HG03460 (cell line): ENCODE results near the gene IPPK.

ENCODE experiments used
- ATAC-seq: cut with Tn5 transposase; IDR thresholded peaks from one replicate; pipeline ENCODE4 v1.9.1; 2021; ENCODE audit not compliant: unreplicated experiment

IPPK gene, protein sequence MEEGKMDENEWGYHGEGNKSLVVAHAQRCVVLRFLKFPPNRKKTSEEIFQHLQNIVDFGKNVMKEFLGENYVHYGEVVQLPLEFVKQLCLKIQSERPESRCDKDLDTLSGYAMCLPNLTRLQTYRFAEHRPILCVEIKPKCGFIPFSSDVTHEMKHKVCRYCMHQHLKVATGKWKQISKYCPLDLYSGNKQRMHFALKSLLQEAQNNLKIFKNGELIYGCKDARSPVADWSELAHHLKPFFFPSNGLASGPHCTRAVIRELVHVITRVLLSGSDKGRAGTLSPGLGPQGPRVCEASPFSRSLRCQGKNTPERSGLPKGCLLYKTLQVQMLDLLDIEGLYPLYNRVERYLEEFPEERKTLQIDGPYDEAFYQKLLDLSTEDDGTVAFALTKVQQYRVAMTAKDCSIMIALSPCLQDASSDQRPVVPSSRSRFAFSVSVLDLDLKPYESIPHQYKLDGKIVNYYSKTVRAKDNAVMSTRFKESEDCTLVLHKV

DNA sequence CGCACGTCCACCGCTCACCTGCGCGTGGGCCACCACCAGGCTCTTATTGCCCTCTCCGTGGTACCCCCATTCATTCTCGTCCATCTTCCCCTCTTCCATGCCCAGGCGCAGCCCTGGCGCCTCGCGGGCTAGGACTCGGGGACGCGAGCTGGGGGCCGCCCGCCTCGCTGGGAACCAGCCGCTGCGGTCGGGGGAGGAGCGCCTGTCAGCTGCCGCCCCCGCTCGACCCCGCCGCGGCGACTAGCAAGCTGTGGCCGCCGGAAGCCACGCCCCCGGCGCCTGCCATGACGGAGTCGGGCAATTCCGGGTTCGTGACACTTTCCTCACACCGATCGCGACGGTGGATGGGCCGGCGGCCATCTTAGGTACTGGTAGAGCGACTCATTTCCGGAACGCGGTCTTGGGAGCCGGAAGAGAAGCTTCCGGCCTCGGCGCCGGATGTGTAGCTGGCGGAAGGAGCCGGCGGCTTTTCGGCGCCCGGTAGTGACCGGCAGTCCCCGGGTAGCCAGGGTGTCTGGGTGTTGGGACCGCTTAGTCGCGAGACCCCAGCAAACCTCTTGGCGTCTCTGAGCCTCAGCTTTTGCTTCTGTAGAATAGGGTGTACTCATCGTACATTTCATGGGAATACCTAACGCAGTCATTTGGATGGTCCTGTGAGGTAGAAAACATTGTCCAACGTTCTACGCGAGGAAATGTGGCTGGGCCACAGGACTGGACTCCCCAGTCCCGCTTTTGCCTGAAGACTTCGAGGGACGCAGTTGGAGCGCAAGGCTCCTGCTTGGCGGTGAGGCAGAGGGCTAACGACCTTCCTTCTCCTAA is at the start of gene IPPK:
IPPK (minus strand) TSS at position 242 of the 819 bp plus-strand sequence; CDS start at position 99, 143 bp downstream.
- ATAC-seq = peak; percentile 94

DNA sequence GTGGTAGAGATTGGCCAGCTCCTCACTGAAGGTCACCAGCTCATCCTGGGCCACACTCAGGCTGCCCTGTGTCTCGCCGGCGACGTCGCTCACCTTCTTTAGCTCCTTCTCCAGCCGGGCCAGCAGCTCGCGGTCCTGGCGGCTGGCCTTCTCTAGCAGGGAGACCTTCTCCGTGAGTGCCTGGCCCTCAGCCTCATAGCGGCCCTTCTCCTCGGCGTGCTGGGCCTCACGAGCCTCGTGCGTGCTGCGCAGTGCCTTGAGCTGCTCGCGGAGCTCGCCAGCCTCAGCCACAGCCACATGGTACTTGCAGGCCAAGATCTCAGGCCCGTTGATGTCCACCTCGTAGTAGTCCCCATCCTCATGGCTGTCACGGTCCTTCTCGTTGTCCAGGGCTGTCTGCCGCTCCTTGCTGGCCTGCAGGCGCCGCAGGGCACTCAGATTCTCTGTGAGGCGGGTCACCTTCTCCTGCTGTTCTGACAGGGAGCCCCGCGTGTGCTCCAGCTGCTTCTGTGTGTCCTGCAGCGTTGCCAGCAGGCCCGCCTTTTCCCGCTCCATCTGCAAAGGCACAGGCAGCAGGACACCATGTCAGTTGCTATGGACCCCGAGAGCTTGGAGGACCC is 49.2 kb upstream of the IPPK start:
- no peak for ATAC-seq

DNA sequence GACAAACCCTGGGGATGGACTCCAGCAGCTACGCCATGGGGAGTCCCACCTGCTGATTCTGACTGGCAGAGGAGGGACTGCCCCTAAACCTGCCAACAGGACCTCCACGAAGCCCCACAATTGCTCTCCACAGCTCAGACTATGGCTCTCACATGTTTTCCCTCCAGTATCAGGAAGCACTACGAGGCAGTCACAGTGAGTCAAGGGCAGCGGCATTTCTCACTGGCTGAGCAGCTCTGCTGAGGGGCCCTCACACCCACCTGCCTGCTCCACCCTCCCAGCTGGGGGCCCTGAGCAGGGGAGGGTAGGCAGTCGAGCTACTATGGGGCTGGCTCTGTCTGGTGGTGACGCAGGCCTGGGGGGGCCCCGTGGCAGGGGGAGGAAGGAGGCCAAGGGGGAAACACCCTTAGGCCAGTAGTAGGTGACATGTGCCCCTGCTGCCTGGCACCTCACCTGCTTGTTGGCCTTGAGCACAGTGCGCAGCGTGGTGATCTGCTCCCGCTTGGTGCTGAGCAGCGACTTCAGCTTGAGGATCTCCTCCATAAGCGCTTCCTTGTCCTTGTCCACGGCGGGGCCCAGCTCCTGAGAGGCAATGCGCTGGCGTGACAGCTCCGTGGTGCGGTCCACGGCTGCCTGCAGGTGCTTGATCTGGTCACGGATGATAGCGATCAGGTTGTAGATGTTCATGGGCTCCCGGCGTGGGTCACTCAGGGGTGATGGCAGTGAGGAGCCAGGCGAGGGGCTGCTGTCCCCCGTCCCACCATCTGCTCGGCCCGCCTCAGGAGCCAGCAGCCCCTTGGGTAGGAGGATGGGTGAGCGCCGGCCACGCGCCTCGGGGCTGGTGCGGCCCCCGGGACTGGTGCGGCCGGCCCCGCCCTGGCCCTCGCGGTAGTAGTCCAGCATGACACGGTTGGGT is 48.4 kb upstream of the IPPK start:
- no peak for ATAC-seq

DNA sequence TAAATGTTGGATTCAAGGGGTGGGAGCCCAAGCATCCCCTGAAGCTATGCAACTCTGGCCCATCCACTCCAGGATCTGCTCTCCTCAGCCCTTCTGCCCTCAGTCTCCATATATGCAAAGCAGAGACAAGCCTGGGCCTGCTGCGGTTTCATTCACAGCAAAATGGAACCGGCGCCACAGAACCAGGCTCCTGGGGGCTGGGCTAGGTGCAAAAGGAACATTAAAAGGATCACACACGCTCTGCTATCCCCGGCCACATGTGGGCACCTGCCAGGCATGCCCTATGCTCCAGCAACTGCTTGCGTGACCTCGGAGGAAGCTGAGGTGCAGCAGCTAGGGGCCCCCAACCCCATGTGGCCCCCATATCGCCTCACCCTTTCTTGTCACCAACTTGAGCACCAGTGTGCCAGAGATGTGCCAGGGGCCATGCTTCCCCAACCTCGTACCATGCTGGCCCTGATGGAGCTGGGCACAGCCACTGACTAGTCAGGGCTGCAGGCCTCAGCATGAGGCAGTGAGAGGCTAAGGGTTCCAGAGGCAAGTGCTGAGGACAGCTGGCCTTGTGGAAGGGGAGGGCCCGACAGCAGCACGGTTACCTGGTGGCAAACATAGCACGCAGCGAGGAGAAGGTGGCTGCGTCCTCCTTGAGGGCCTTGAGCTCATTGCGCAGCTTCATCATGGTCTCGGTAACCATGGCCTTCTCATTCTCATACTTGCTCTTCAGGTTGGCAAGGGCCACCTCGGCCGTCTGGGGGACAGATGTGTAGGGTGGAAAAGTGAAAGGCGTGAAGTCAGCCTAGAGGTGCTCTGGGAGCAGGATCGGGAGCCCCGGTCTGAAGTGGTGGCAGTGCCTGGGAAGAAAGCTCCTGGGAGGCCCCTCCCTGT is 47.5 kb upstream of the IPPK start:
- ATAC-seq = no peak

DNA sequence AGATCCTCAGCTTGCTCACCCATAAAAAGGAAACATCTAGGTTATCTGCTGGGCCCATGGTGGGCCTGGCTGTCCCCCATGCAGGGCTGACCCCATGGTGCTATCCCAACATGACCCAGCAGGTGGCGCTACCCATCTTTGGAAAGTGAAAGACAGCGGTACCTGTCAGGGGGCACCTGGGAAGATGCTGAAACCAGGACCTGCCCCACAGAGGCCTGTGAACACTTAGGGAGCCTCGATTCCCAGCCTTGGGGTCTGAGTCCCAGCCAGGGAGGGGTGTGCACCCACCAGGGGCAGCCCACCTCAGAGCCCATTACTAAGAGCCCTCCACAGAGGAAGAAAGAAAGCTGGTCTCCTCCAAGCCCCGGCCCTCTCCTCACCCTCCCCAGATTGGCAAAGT is 46.6 kb upstream of the IPPK start:
- ATAC-seq = no peak

DNA sequence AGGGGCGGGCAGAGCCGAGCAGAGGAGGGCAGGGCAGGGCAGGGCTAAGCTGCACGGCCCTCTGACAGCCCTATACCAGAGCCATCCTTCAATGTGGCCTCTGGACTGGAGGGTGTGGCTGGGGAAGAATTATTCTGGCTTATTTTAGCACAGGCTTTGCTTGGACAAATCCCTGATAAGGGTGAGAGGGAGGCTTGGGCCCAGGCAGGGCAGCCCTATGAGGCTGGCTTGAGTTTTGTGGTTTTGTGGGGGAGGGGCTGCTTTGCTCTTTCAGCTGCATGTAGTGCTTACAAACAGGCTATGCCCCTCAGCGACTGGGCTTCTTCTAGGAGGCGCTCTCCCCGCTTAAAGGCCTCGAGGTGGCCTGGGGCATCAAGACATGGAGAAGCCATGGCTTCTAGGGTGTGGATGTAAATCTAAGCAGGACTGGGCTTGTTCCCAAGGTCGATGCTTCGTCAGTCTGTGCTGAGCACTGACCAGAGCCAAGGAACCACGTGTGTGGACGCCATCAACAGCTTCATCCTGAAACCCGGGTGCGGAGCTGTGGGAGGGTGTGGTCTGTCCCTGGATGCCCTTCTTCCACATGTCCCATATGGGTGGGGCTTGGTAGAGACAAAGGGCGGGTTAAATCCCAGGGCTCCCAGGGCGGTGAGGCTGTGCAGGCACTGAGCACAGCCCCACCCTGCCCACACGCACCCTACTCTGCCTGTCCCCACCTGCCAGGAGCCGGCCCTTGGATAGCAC is 45.7 kb upstream of the IPPK start:
- ATAC-seq = no peak

DNA sequence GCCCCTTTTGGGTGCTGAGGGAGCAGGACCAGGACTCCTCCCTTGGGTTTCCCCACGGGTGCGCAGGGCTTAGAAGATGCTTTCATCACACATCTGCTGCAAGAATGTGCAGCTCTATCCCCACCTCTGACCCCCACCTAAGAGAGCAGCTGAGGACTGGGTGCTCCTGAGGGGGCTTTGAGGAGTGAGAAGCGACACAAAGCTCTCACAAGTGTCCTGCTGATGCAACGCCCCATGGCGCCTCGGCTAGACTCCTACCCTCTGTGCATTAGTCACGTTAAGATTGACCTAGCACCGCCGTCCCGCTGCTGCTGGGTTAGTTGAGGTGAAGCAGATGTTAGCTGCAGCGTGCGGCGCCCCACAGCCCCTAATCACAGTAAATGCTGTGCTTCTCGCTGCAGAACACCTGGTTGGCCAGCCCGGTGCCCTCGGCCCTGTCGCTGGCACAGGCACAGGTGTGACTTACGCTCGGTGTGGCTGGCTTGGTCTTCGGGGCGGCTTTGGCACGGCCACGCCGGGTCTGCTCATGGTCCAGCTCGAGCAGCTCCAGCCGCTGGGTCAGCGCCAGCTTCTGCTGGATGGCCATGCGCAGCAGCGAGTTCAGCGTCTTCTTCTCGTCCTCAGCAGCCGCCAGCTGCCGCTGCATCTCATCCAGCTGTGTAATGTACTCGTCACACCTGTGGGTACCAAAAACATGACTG is 45.0 kb upstream of the IPPK start:
- no peak for ATAC-seq

DNA sequence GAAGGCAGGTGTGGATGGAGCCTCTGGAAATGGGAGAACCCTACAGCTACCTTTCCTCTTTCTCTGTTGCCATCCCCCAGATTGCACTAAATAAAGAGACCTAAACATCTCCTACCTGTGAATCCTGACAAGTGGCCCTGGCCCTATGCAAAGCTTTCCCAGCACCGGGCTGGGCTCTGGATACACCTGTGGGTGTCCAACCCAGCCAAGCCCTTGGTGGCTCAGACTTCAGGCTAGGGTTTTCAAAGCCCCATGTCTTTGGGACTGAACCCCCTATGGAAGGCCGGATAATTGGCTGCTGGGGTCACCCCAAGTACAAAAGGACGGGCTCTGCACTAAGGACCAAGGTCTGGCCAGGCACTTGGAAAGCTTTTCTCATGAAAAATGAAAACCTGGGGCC is 44.1 kb upstream of the IPPK start:
- ATAC-seq = no peak

DNA sequence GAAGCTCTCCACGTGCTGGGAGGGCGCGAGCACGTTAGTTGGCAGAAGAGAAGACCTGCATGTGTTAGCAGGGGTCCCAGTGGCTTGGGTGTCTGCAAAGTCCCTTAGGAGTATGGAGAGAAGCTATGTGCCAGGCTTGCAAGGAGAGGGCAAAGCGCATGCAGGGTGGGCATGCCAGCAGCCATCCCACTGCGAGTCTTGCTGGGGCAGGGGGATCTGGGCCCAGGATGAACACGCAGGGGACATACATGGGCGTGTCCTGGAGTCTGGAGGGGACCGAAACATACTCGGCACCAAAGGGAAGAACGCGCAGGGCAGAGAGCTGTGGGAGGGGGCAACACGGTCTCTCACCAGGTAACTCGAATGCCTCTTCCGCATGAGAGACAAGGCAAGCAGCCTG is 43.6 kb upstream of the IPPK start:
- ATAC-seq = no peak

DNA sequence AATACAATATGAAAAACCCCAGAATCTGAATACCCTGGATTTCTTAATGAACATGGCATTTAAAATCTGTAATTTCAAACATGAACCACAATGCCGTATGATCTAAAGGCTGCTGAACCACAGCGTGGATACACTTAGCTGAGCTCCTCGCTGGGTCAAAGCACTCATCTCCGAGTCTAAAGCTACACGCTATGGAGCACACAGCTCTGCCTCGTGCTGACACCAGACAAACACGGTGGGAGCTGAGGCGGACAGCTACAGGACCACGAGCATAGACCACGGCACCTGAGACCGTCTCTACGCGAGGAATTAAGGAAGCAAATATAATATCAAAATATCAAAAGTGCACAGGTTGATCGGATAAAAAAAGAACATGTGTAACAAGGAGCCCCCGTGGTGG is 42.8 kb upstream of the IPPK start:
- no peak for ATAC-seq

DNA sequence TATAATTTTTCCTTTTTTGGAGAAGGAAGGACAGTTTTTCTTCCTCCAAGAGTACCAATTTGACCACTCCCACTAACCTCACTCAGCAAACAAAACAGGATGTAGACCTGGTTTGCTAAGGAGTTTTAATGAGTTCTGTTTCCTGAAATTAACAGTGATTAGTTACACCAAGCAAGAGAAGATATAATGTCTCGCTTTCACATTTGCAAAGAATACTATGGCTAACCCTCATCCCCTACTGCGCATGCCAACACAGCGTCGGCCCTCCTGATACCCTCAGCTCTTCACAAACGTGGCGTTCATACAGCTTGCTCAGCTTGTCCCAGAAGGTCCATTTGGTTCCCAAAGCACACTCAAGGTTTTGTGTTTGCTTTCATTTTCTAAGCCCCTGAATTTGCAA is 41.9 kb upstream of the IPPK start:
- ATAC-seq = no peak

DNA sequence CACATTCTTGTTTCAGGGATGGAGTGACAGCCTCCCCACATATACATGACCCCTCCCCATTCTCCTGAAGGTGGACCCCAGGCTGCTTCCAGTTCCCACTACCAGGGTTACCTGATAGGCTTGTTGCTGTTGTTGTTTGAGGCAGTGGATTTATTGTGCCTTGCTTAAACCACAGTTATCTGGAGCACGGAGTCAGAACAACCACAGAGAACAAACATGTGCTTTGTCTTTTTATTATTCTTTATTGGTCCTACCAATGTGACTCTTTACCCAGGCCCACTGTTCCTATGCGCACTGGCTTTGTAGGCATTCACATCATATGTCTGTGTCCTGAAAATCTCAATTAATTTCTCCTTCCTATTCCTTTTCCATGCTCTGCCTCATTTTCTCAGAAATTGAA is 41.2 kb upstream of the IPPK start:
- ATAC-seq = no peak

DNA sequence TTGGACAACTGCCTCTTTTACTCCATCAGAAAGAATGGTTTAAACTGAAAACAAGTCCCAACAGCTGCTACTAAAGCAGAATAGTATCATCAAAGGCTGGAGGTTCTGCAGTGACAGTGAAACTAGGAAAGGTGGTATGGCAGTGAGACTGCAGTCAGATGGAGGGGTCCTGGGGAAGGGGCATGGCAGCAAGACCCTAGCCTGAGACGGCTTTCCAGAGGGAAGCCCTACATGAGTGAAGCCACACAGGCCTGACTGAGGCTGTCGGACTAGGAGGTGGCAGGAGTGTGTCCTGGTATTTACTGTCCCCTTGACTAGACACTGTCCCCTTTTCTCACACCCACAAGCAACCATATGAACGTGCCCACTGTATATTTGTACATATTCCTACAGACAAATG is 40.4 kb upstream of the IPPK start:
- ATAC-seq = no peak

DNA sequence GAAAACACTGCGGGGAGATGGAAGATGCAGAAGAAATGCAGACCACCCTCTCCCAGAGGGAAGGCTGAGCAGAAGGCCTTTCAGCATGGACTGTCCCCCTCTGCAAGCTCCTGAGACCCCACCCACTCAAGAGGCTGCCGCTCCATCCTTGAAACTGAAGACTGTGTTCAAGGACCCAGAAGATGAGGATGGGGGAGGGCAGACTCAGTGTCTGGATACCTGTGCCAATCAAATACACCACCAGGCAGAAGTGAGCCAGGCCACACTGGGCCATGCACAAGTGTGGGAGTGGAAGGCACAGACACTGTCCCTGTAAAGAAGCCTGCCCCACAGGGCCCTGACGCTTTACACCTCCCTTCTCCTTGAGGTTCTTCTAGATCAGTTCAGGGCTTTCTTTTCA is 40.0 kb upstream of the IPPK start:
- no peak for ATAC-seq

DNA sequence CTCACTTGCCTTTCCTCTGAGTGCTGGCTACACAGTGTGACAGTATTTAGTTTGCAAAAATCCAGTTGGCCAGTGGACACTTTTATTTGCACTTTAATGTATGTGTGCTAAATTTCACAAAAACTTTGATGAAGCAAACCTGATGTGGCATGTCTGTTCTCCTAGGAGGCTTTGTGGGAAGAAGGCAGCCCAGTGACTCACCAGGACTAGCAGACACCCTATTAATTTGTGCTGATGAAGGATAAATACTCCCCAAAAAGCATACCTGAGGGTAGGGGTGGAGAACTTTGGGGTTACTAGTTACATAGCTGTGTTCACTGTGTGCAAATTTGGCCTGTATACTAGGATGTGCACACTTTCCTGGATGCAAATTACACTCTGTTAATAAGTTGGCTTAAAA is 39.3 kb upstream of the IPPK start:
- ATAC-seq = no peak

DNA sequence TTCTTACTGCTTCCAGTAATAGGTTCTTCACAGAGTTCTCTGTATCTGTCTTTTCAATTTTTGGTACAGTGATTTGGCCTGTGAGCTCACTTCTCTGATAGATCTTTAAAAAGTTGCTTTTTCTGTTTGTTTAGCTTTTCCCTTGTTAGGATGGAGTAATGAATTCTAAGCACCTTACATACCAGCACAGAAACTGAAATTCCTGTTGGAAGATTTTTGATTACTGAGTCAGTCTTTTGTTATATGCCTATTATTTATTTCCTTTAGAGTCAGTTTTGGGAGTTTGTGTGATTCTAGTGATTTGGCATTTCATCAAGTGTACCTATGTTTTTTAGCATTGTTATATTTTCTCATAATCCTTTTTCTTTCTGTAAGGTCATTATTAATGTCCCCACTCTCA is 37.6 kb upstream of the IPPK start:
- ATAC-seq = no peak

DNA sequence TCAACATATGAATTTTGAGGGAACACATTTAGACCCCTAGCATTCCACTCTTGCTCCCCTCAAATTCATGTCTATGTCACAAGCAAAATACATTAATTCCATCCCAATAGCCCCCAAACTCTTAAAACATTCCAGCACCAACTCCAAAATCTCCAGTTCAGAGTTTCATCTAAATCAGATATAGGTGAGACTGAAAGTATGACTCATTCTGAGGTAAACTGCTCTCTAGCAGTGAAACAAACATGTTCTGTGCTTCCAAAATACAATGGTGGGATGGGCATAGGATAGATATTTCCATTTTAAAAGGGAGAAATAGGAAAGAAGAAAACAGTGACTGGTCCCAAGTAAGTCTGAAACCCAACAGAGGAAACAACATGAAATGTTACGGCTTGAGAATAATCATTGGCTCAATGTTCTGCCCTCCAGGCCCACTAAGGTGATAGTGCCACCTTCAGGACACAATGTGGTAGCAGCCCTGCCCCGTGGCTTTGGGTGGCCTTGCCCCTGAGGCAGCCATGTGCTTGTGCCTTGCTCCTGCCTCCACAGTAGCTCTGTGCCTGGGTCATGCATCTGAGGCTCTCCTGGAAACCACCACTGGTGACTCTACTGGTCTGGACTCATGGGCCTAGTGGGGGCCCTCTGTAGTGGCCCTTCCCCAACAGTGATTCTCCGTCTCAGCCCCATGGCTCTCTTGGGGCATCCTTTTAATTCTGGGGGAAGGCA is 36.4 kb upstream of the IPPK start:
- ATAC-seq = no peak

DNA sequence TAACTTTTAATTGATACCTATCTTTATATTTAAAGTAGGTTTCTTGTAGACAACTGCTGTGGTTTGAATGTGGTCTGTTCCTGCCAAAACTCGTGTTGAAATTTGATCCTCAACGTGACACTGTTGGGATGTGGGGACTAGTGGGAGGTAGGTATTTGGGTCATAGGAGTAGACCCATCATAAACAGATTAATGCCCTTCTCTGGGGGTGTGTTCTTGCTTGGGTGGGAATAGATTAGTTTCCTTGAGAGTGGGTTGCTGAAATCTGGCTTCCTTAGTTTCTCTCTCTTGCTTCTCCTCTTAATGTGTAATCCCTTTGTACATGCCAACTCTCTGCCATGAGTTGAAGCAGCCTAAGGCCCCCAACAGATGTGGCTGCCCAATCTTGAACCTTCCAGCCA is 34.6 kb upstream of the IPPK start:
- ATAC-seq = no peak
